Fibroblast of skin of abdomen (primary cell): ENCODE results near the gene PSD.

ENCODE experiments used
- DNase-seq: peaks from one replicate; pipeline ENCODE4 v3.0.0-alpha.2; 2013

PSD gene

GRCh38 chr10:102438374-102438773 is 19.8 kb upstream of the PSD start:
- no peak for DNase-seq

- no peak for DNase-seq
Measured at GRCh38 chr10:102437515-102437914, 18.9 kb upstream of the PSD start.

- no peak for DNase-seq
Measured at GRCh38 chr10:102436312-102436711, 17.7 kb upstream of the PSD start.

- DNase-seq = no peak
Measured at GRCh38 chr10:102435529-102436233, 17.1 kb upstream of the PSD start.

- no peak for DNase-seq
Measured at GRCh38 chr10:102435133-102435497, 16.5 kb upstream of the PSD start.

- peak; percentile 66 for DNase-seq
Measured at GRCh38 chr10:102434394-102435132, 16.0 kb upstream of the PSD start.

- no peak for DNase-seq
Measured at GRCh38 chr10:102433619-102434046, 15.0 kb upstream of the PSD start.

GRCh38 chr10:102432162-102432950 is 13.8 kb upstream of the PSD start, which contains the start of gene CUEDC2:
TSS of gene CUEDC2 (minus strand) at chr10:102432574. CDS start at chr10:102425188, 7,386 bp downstream.
- peak; percentile 98 for DNase-seq

- DNase-seq = no peak
Measured at GRCh38 chr10:102431452-102432124, 13.0 kb upstream of the PSD start.

GRCh38 chr10:102429468-102429867 is 10.9 kb upstream of the PSD start:
- no peak for DNase-seq

GRCh38 chr10:102426803-102427287 is 8.3 kb upstream of the PSD start:
- DNase-seq = peak; percentile 42

- DNase-seq = no peak
Measured at GRCh38 chr10:102425444-102425843, 6.9 kb upstream of the PSD start.

- DNase-seq = no peak
Measured at GRCh38 chr10:102424916-102425315, 6.3 kb upstream of the PSD start.

- no peak for DNase-seq
Measured at GRCh38 chr10:102424145-102424544, 5.6 kb upstream of the PSD start.

GRCh38 chr10:102423372-102423968 is 4.9 kb upstream of the PSD start:
- DNase-seq = no peak

GRCh38 chr10:102422545-102423129 is 4.1 kb upstream of the PSD start:
- DNase-seq = peak; percentile 55

- no peak for DNase-seq
Measured at GRCh38 chr10:102421757-102422512, 3.4 kb upstream of the PSD start.

GRCh38 chr10:102421507-102421756 is 2.8 kb upstream of the PSD start:
- DNase-seq = no peak

- DNase-seq = peak; percentile 96
Measured at GRCh38 chr10:102420714-102421506, 2.3 kb upstream of the PSD start, which contains the start of gene FBXL15. TSS of gene FBXL15 (plus strand) at chr10:102420836. CDS start at chr10:102421130, 294 bp downstream.

- DNase-seq = no peak
Measured at GRCh38 chr10:102420181-102420713, 1.7 kb upstream of the PSD start.
